Keratinocyte (primary cell): Measurements from ENCODE around the gene ERBIN. TPM values are rescaled to one million over a fixed set of nuclear protein-coding genes. Genes with fewer than 3 reads are reported as not detected.

ENCODE experiments used
- DNase-seq: peaks from one replicate; pipeline ENCODE4 v3.0.0-alpha.2; 2011; ENCODE audit warnings: low read depth, missing footprints, low spot score
- FAIRE-seq: peaks from 2 replicates; lab custom pipeline; 2011; peaks lifted over from hg19 to GRCh38; lab: Jason Lieb, UNC
- H2AFZ ChIP-seq: 2 replicates; pipeline ENCODE4 v1.6.0; 2012; ENCODE audit warnings: low read length, control low read depth, inconsistent platforms; ENCODE audit not compliant: control insufficient read depth
- H3K27ac ChIP-seq: 2 replicates; pipeline ENCODE4 v1.5.1; 2011; ENCODE audit warnings: low read length; ENCODE audit not compliant: control insufficient read depth, insufficient read depth
- H3K27me3 ChIP-seq: 3 replicates; pipeline ENCODE4 v1.6.0; 2011; ENCODE audit warnings: low read length; ENCODE audit not compliant: control insufficient read depth, insufficient read depth; ENCODE audit errors: extremely low read depth
- H3K36me3 ChIP-seq, 2 experiments: 2 replicates in 1 of 2; 3 replicates in 1 of 2; pipeline ENCODE4 v1.5.1; 2011; ENCODE audit warnings: low read length in 2 of 2, mild to moderate bottlenecking in 1 of 2; ENCODE audit not compliant: control insufficient read depth in 2 of 2, insufficient read depth in 2 of 2; ENCODE audit errors: extremely low read depth in 1 of 2
- H3K4me1 ChIP-seq: 3 replicates; pipeline ENCODE4 v1.5.1; 2011; ENCODE audit warnings: low read length; ENCODE audit not compliant: control insufficient read depth, insufficient read depth; ENCODE audit errors: extremely low read depth
- H3K4me2 ChIP-seq: 3 replicates; pipeline ENCODE4 v1.6.0; 2011; ENCODE audit warnings: low read depth, low read length; ENCODE audit not compliant: control insufficient read depth, insufficient read depth; ENCODE audit errors: extremely low read depth
- H3K4me3 ChIP-seq, 3 experiments: fragments of 200-600 bp in 1 of 3; sonication (generic) in 1 of 3; 2 replicates in 2 of 3; 3 replicates in 1 of 3; pipeline ENCODE4 v1.5.1; 2011 to 2016; ENCODE audit warnings: low read length in 3 of 3, mild to moderate bottlenecking in 3 of 3, control low read depth in 2 of 3, inconsistent platforms in 1 of 3, low read depth in 1 of 3, mixed read lengths in 1 of 3, mixed run types in 1 of 3, moderate library complexity in 1 of 3; ENCODE audit not compliant: control insufficient read depth in 2 of 3, insufficient read depth in 2 of 3; ENCODE audit errors: extremely low read depth in 1 of 3
- H3K79me2 ChIP-seq: 2 replicates; pipeline ENCODE4 v1.6.0; 2012; ENCODE audit warnings: low read length; ENCODE audit not compliant: control insufficient read depth, insufficient read depth
- H3K9ac ChIP-seq: 3 replicates; pipeline ENCODE4 v1.6.0; 2011; ENCODE audit warnings: low read length; ENCODE audit not compliant: control insufficient read depth, insufficient read depth; ENCODE audit errors: extremely low read depth
- H3K9me1 ChIP-seq: 3 replicates; pipeline ENCODE4 v1.6.0; 2011; ENCODE audit warnings: low read length; ENCODE audit not compliant: control insufficient read depth, insufficient read depth; ENCODE audit errors: extremely low read depth
- H3K9me3 ChIP-seq: 2 replicates; pipeline ENCODE4 v1.5.1; 2012; ENCODE audit warnings: low read depth, low read length; ENCODE audit not compliant: control insufficient read depth
- H4K20me1 ChIP-seq: 3 replicates; pipeline ENCODE4 v1.6.0; 2011; ENCODE audit warnings: low read length; ENCODE audit not compliant: control insufficient read depth, insufficient read depth; ENCODE audit errors: extremely low read depth
- EZH2 ChIP-seq: IDR thresholded peaks from one replicate; pipeline ENCODE4 v1.6.1; 2012; ENCODE audit warnings: inconsistent platforms, mild to moderate bottlenecking, low read length, moderate library complexity
- dilution Hi-C: fragments of 300-500 bp; cut with MboI; formaldehyde crosslinking; loops from one replicate; pipeline ENCODE4 v1.7.0; 2020; ENCODE audit warnings: low sequenced_read_pairs; ENCODE audit not compliant: extremely low pct_ligation_motif_present
- polyA plus RNA-seq, 5 experiments: library from polyadenylated mRNA; depleted of rRNA in 3 of 5; stranded (reverse) in 3 of 5; stranded (forward) in 1 of 5; unstranded in 1 of 5; fragments of >200 nt; gene quantifications; 1 replicate in 1 of 5; 2 replicates in 3 of 5; 3 replicates in 1 of 5; pipeline versions ENCODE4 v1.2.1 to v1.2.3, GENCODE V29; 2011 to 2012; ENCODE audit warnings: missing spikeins in 2 of 5, low read depth in 1 of 5, low replicate concordance in 1 of 5
- TF ChIP-seq, protein P1 (sequence below), 3 experiments: IDR thresholded peaks in 1 of 3; conservative IDR thresholded peaks in 1 of 3; optimal IDR thresholded peaks in 1 of 3; 2 replicates in 2 of 3; 3 replicates in 1 of 3; pipeline versions ENCODE3 to v1.5.1; 2011; ENCODE audit warnings: low read length in 3 of 3, mild to moderate bottlenecking in 3 of 3, moderate library complexity in 2 of 3, control low read depth in 1 of 3, inconsistent platforms in 1 of 3; ENCODE audit not compliant: insufficient read depth in 2 of 3; ENCODE audit errors: extremely low read depth in 1 of 3

The ERBIN gene
- polyA plus RNA-seq, 1 donor (not counting 4 experiments of a cell fraction or from before 2014, with no cell fraction given) = 30.6 TPM

DNA sequence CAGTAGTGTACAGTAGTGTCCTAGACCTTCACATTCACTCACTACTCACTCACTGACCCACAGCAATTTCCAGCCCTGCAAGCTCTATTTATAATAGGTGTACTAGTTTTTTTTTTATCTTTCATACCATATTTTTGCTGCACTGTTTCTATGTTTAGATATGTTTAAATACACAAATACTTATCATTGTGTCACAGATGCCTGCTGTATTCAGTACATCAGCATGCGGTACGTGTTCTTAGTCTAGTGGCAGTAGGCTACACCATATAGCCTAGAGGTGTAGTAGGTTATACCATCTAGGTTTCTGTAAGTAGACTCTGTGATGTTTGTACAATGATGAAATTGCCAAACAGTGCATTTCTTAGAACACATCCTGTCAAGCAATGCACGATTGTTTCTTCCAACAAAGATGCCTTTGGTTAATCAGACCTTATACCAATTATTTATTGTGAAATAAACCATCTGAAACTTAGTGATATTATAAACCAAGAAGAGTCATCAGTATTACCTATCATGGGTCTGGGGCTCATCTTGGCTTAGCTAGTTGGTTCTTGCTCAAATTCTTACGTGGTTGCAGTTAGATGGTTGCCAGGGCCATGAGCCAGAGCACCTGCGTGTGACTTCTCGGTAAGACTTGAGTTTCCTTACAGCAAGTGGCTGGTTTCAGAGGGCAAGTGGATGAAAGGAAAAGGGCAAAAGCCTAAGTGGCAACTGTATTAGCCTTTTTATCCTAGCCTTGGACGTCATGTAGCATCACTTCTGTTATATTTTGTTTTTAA lies 41.1 kb downstream of the ERBIN start:
- Histone ChIP-seq H3K27me3 (no peaks in the 10 kb centered on the region), H3K9ac (no peak overlapping the region), H3K4me2 (no peak overlapping the region), H3K79me2 (peaks cover 96% of the 10 kb centered on the region), H4K20me1 (peaks cover 11% of the 10 kb centered on the region), H2AFZ (no peak overlapping the region), H3K27ac (no peak overlapping the region), H3K36me3 (no peaks in the 10 kb centered on the region), H3K9me1 (no peaks in the 10 kb centered on the region), H3K9me3 (no peaks in the 10 kb centered on the region), H3K4me1 (peaks cover 30% of the 10 kb centered on the region), H3K4me3 (no peak overlapping the region)
- no peak for FAIRE-seq
- TF ChIP-seq, protein P1, sequence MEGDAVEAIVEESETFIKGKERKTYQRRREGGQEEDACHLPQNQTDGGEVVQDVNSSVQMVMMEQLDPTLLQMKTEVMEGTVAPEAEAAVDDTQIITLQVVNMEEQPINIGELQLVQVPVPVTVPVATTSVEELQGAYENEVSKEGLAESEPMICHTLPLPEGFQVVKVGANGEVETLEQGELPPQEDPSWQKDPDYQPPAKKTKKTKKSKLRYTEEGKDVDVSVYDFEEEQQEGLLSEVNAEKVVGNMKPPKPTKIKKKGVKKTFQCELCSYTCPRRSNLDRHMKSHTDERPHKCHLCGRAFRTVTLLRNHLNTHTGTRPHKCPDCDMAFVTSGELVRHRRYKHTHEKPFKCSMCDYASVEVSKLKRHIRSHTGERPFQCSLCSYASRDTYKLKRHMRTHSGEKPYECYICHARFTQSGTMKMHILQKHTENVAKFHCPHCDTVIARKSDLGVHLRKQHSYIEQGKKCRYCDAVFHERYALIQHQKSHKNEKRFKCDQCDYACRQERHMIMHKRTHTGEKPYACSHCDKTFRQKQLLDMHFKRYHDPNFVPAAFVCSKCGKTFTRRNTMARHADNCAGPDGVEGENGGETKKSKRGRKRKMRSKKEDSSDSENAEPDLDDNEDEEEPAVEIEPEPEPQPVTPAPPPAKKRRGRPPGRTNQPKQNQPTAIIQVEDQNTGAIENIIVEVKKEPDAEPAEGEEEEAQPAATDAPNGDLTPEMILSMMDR (optimal IDR thresholded peaks at IDR 0.05 in 1 of 3, IDR thresholded peaks at IDR 0.05 in 1 of 3, conservative IDR thresholded peaks at IDR 0.05 in 1 of 3; ENCODE audit: extremely low read depth in 1 of 3, insufficient read depth in 2 of 3, low read length in 3 of 3) = no peak
- no peak for TF ChIP-seq EZH2
- no peak for DNase-seq
- dilution Hi-C loops = no loop called here

DNA sequence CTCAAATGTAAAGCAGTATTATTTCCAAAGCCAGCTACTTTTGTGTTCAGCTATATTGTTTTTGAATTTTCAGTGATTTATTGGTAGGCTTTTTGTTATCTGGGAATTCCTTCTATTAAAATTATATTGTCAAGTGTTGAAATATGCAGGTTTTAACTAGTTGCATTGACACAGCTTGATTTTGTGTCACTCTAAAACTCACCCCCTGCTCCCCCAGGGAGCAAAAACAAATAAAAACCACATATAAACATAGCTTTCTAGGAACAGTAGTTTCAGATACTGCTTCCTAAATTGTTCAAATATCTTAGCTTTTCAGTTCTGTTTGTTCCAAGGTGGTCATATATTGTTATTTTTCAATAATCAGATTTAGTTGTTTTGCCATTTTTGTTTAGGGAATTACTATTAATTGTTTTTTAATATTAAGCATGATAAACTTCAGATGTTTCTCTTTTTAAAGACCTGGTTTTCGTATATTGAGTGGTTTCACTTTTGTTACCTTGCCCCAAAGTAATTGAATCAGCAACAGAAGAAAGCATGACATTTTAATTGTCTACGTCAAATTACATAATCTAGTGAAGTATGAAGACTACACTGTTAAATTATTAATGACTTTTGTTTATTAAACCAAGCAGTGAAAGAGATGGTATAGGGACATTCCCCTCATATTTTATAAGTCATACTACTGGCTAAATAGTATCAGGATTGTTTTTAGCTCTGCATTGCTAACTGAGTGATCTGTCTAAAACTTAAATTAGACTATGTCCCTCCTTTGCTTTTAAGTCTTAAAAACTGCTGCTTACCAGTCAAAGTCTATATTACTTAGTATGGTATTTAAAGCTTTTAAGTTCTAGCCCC lies 43.4 kb downstream of the ERBIN start:
- H3K27ac ChIP-seq = peak overlapping the region; percentile 4
- H2AFZ ChIP-seq = no peak overlapping the region
- peak overlapping the region; percentile 16 for H3K9ac ChIP-seq
- peaks cover 95% of the 10 kb centered on the region for H3K79me2 ChIP-seq
- no peak for TF ChIP-seq EZH2
- no peaks in the 10 kb centered on the region for H3K9me1 ChIP-seq
- DNase-seq (no peak), FAIRE-seq (no peak)
- H3K4me1 ChIP-seq = peaks cover 26% of the 10 kb centered on the region
- H3K27me3 ChIP-seq = no peaks in the 10 kb centered on the region
- no peaks in the 10 kb centered on the region for H3K9me3 ChIP-seq
- H3K4me2 ChIP-seq = peak overlapping the region; percentile 63
- dilution Hi-C loops = no loop called here
- peak overlapping the region in 1 of 3 experiments; percentile 8 for H3K4me3 ChIP-seq
- peaks cover 8% of the 10 kb centered on the region for H4K20me1 ChIP-seq
- no peaks in the 10 kb centered on the region for H3K36me3 ChIP-seq
